ENCODE measurements around the gene KDR.

The KDR gene

GRCh38 chr4:55089916-55090315, 35.5 kb downstream of the KDR start:
- CTCF ChIA-PET = no interaction called here
- no peak for TF ChIP-seq FOXM1 (IDR thresholded peaks at IDR 0.05; ENCODE audit: borderline replicate concordance)
- no peak for TF ChIP-seq LEF1 (IDR thresholded peaks at IDR 0.05; ENCODE audit: borderline replicate concordance)
- TF ChIP-seq SP1 (IDR thresholded peaks at IDR 0.05) = no peak
- no peak for TF ChIP-seq TARDBP (IDR thresholded peaks at IDR 0.05)
- no peak for TF ChIP-seq SUZ12 (IDR thresholded peaks at IDR 0.05)
- TF ChIP-seq ZNF384 (IDR thresholded peaks at IDR 0.05) = no peak
- TF ChIP-seq ARNT (IDR thresholded peaks at IDR 0.05) = no peak
- no peak for TF ChIP-seq PKNOX1 (IDR thresholded peaks at IDR 0.05)
- no peak for TF ChIP-seq BHLHE40 (IDR thresholded peaks at IDR 0.05; ENCODE audit: borderline replicate concordance)
- TF ChIP-seq L3MBTL2 (conservative IDR thresholded peaks at IDR 0.05) = no peak
- no peak for TF ChIP-seq FOXA1 (IDR thresholded peaks at IDR 0.05)
- TF ChIP-seq ELF4 (IDR thresholded peaks at IDR 0.05) = no peak
- TF ChIP-seq FOXK2 (IDR thresholded peaks at IDR 0.05) = no peak
- POLR2A ChIA-PET = no interaction called here
- DNase-seq (ENCODE audit: extremely low spot score) = no peak

GRCh38 chr4:55087913-55088260, 37.5 kb downstream of the KDR start:
- DNase-seq (ENCODE audit: extremely low spot score) = no peak
- ChIA-PET CTCF (no interaction called here), POLR2A (no interaction called here)
- no peak for TF ChIP-seq L3MBTL2 (conservative IDR thresholded peaks at IDR 0.05)
- no peak for TF ChIP-seq CTBP1 (IDR thresholded peaks at IDR 0.05; ENCODE audit: borderline replicate concordance)
- no peak for TF ChIP-seq HDGF (IDR thresholded peaks at IDR 0.05; ENCODE audit: borderline replicate concordance)
- no peak for TF ChIP-seq FOXK2 (IDR thresholded peaks at IDR 0.05)
- no peak for TF ChIP-seq NFRKB (IDR thresholded peaks at IDR 0.05)
- TF ChIP-seq SUZ12 (IDR thresholded peaks at IDR 0.05) = no peak
- TF ChIP-seq PKNOX1 (IDR thresholded peaks at IDR 0.05) = no peak

- POLR2A ChIA-PET = no interaction called here
- DNase-seq (ENCODE audit: extremely low spot score) = no peak
- TF ChIP-seq TARDBP (IDR thresholded peaks at IDR 0.05) = no peak
- CTCF ChIA-PET = interaction anchor here (0.7 kb wide), 1 partner anchor 860 kb away, joined by 3 read pairs; no protein-coding TSS in a partner anchor
Measured at GRCh38 chr4:55087009-55087912, 38.1 kb downstream of the KDR start.

GRCh38 chr4:55086578-55086977, 38.8 kb downstream of the KDR start:
- ChIA-PET POLR2A (no interaction called here), CTCF (interaction anchor here (0.7 kb wide), 1 partner anchor 861 kb away, joined by 3 read pairs; no protein-coding TSS in a partner anchor)
- TF ChIP-seq ZNF384 (IDR thresholded peaks at IDR 0.05) = no peak
- no peak for TF ChIP-seq BHLHE40 (IDR thresholded peaks at IDR 0.05; ENCODE audit: borderline replicate concordance)
- TF ChIP-seq LEF1 (IDR thresholded peaks at IDR 0.05; ENCODE audit: borderline replicate concordance) = no peak
- TF ChIP-seq CTBP1 (IDR thresholded peaks at IDR 0.05; ENCODE audit: borderline replicate concordance) = no peak
- no peak for TF ChIP-seq TARDBP (IDR thresholded peaks at IDR 0.05)
- no peak for DNase-seq (ENCODE audit: extremely low spot score)

- no peak for DNase-seq (ENCODE audit: extremely low spot score)
- TF ChIP-seq TARDBP (IDR thresholded peaks at IDR 0.05) (no peak), BHLHE40 (IDR thresholded peaks at IDR 0.05; ENCODE audit: borderline replicate concordance) (no peak), FOXA1 (IDR thresholded peaks at IDR 0.05) (no peak), FOXM1 (IDR thresholded peaks at IDR 0.05; ENCODE audit: borderline replicate concordance) (no peak), ZNF384 (IDR thresholded peaks at IDR 0.05) (no peak), ELF4 (IDR thresholded peaks at IDR 0.05) (no peak), L3MBTL2 (conservative IDR thresholded peaks at IDR 0.05) (no peak), CTBP1 (IDR thresholded peaks at IDR 0.05; ENCODE audit: borderline replicate concordance) (no peak), FOXK2 (IDR thresholded peaks at IDR 0.05) (no peak), LEF1 (IDR thresholded peaks at IDR 0.05; ENCODE audit: borderline replicate concordance) (no peak), SP1 (IDR thresholded peaks at IDR 0.05) (no peak), PKNOX1 (IDR thresholded peaks at IDR 0.05) (no peak), NFRKB (IDR thresholded peaks at IDR 0.05) (no peak), HDGF (IDR thresholded peaks at IDR 0.05; ENCODE audit: borderline replicate concordance) (no peak), SUZ12 (IDR thresholded peaks at IDR 0.05) (no peak), ARNT (IDR thresholded peaks at IDR 0.05) (no peak)
- CTCF ChIA-PET = no interaction called here
Measured at GRCh38 chr4:55083735-55084134, 41.7 kb downstream of the KDR start.

GRCh38 chr4:55082756-55083155, 42.6 kb downstream of the KDR start:
- ChIA-PET CTCF (no interaction called here), POLR2A (no interaction called here)
- no peak for DNase-seq (ENCODE audit: extremely low spot score)
- TF ChIP-seq LEF1 (IDR thresholded peaks at IDR 0.05; ENCODE audit: borderline replicate concordance) = no peak
- no peak for TF ChIP-seq PKNOX1 (IDR thresholded peaks at IDR 0.05)
- no peak for TF ChIP-seq ARNT (IDR thresholded peaks at IDR 0.05)
- no peak for TF ChIP-seq ZNF384 (IDR thresholded peaks at IDR 0.05)
- TF ChIP-seq L3MBTL2 (conservative IDR thresholded peaks at IDR 0.05) = no peak
- no peak for TF ChIP-seq FOXM1 (IDR thresholded peaks at IDR 0.05; ENCODE audit: borderline replicate concordance)

More at GRCh38 chr4:55083735-55084134, 41.7 kb downstream of the KDR start:
- POLR2A ChIA-PET = no interaction called here

Data from HEK293T (cell line).